C4-2B (cell line): ENCODE measurements around the gene FAP.

Source experiments
- ZFX ChIP-seq: fragments of 450-650 bp; IDR thresholded peaks from 2 replicates; pipeline ENCODE4 v1.6.1; 2017
- TF ChIP-seq, protein P1 (sequence below): fragments of 450-650 bp; conservative IDR thresholded peaks from 2 replicates; pipeline ENCODE4 v1.5.1; 2017; ENCODE audit warnings: mild to moderate bottlenecking

DNA sequence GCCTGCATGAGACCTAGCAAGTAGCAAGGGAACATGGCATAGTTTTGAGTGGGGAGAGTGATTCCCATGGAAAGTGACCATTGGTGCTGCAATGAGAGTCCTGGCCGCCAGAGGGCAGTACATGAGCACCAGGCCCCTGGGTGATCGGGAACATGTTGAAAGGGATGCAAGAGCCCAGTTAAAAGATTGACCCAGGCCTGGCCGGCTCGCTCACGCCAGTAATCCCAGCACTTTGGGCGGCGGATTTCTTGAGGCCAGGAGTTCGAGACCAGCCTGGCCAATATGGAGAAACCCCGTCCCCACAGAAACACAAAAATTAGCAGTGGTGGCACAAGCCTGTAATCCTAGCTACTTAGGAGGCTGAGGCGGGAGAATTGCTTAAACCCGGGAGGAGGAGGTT lies 22.2 kb downstream of the FAP start:
- TF ChIP-seq, protein P1, sequence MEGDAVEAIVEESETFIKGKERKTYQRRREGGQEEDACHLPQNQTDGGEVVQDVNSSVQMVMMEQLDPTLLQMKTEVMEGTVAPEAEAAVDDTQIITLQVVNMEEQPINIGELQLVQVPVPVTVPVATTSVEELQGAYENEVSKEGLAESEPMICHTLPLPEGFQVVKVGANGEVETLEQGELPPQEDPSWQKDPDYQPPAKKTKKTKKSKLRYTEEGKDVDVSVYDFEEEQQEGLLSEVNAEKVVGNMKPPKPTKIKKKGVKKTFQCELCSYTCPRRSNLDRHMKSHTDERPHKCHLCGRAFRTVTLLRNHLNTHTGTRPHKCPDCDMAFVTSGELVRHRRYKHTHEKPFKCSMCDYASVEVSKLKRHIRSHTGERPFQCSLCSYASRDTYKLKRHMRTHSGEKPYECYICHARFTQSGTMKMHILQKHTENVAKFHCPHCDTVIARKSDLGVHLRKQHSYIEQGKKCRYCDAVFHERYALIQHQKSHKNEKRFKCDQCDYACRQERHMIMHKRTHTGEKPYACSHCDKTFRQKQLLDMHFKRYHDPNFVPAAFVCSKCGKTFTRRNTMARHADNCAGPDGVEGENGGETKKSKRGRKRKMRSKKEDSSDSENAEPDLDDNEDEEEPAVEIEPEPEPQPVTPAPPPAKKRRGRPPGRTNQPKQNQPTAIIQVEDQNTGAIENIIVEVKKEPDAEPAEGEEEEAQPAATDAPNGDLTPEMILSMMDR = peak; percentile 93
- TF ChIP-seq ZFX = no peak
